ENCODE measurements around the gene FAM222A.

DNA sequence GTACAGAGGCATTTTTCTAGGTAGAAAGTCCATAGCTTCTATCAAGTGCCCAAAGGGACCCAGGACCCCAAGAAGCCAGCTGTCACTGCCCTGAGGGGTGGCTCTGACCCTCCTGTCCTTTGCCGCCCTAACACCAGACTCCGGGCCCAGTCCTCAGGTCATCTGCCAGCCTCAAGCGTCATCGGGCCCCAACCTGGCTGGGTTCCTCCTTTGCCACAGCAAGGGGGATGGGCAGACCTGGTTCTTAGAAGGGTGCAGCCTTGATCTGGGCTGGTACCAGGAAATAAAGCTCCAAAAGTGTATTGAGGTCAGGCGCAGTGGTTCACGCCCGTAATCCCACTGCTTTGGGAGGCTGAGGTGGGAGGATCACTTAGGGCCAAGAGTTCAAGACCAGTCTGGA, 27.1 kb upstream of the FAM222A start:
- no peak for TF ChIP-seq EZH2 (IDR thresholded peaks at IDR 0.05)
- TF ChIP-seq POLR2AphosphoS5 (IDR thresholded peaks at IDR 0.05; ENCODE audit: borderline replicate concordance, low read depth, low read length): no peak
- no peak for TF ChIP-seq FOXP2 (optimal IDR thresholded peaks at IDR 0.05; ENCODE audit: control extremely low read depth, extremely low read length, insufficient read depth)
